MG63 (cell line): Measurements from ENCODE around the gene HPS3. TPM values are rescaled to one million over a fixed set of nuclear protein-coding genes. Genes with fewer than 3 reads are reported as not detected.
"Not testable (repeated sequence)": the region's sequence is repeated elsewhere in the genome, so short reads cannot be mapped to it uniquely, and the experiment has no call there.

Experiments used
- DNase-seq: peaks from one replicate; pipeline ENCODE4 v3.0.0-alpha.2; 2020
- H3K27me3 ChIP-seq: fragments of 250-450 bp; sonication (Bioruptor Pico); 2 replicates; pipeline ENCODE4 v1.5.1; 2020; ENCODE audit warnings: mild to moderate bottlenecking, moderate library complexity
- H3K36me3 ChIP-seq: fragments of 250-450 bp; sonication (Bioruptor Pico); 2 replicates; pipeline ENCODE4 v1.5.1; 2020; ENCODE audit warnings: mild to moderate bottlenecking, moderate library complexity
- H3K4me3 ChIP-seq: fragments of 250-450 bp; sonication (Bioruptor Pico); 2 replicates; pipeline ENCODE4 v1.5.1; 2020; ENCODE audit warnings: mild to moderate bottlenecking, moderate library complexity
- H3K9me3 ChIP-seq: fragments of 250-450 bp; sonication (Bioruptor Pico); 2 replicates; pipeline ENCODE4 v1.5.1; 2020; ENCODE audit warnings: mild to moderate bottlenecking, moderate library complexity
- total RNA-seq: library from RNA; depleted of rRNA; stranded (reverse); fragments of >200 nt; shearing (Covaris generic); gene quantifications from 2 replicates; pipeline ENCODE4 v1.2.3, GENCODE V29; 2014; ENCODE audit warnings: low replicate concordance; rRNA removed

The HPS3 gene
- total RNA-seq, 1 experiment from 2014 or later = 21.1 TPM

GRCh38 chr3:149203758-149204157 is 74.3 kb downstream of the HPS3 start:
- no peaks in the 10 kb centered on the region for H3K36me3 ChIP-seq
- H3K4me3 ChIP-seq = no peak overlapping the region
- no peaks in the 10 kb centered on the region for H3K9me3 ChIP-seq
- H3K27me3 ChIP-seq = no peaks in the 10 kb centered on the region
- no peak for DNase-seq

- H3K9me3 ChIP-seq = no peaks in the 10 kb centered on the region
- DNase-seq = no peak
- H3K27me3 ChIP-seq = no peaks in the 10 kb centered on the region
- H3K36me3 ChIP-seq = no peaks in the 10 kb centered on the region
- H3K4me3 ChIP-seq = no peak overlapping the region
Measured at GRCh38 chr3:149204390-149204991, 75.1 kb downstream of the HPS3 start.

GRCh38 chr3:149207475-149207874 is 78.0 kb downstream of the HPS3 start:
- DNase-seq = no peak
- no peaks in the 10 kb centered on the region for H3K27me3 ChIP-seq
- no peaks in the 10 kb centered on the region for H3K36me3 ChIP-seq
- H3K4me3 ChIP-seq = no peak overlapping the region
- H3K9me3 ChIP-seq = no peaks in the 10 kb centered on the region

- Histone ChIP-seq H3K27me3 (no peaks in the 10 kb centered on the region), H3K4me3 (no peak overlapping the region), H3K36me3 (no peaks in the 10 kb centered on the region), H3K9me3 (no peaks in the 10 kb centered on the region)
- no peak for DNase-seq
Measured at GRCh38 chr3:149209431-149209830, 80.0 kb downstream of the HPS3 start.

GRCh38 chr3:149212386-149212785 is 82.9 kb downstream of the HPS3 start:
- Histone ChIP-seq H3K36me3 (no peaks in the 10 kb centered on the region), H3K27me3 (no peaks in the 10 kb centered on the region)

GRCh38 chr3:149214702-149215101 is 85.3 kb downstream of the HPS3 start:
- DNase-seq = no peak
- Histone ChIP-seq H3K9me3 (no peaks in the 10 kb centered on the region), H3K4me3 (no peak overlapping the region), H3K36me3 (no peaks in the 10 kb centered on the region), H3K27me3 (no peaks in the 10 kb centered on the region)

More at GRCh38 chr3:149212386-149212785, 82.9 kb downstream of the HPS3 start:
- H3K9me3 ChIP-seq = no peaks in the 10 kb centered on the region
- no peak for DNase-seq
- H3K4me3 ChIP-seq = no peak overlapping the region

- no peaks in the 10 kb centered on the region for H3K27me3 ChIP-seq
- no peak overlapping the region for H3K4me3 ChIP-seq
- H3K9me3 ChIP-seq = no peaks in the 10 kb centered on the region
Measured at GRCh38 chr3:149215515-149215914, 86.1 kb downstream of the HPS3 start.

GRCh38 chr3:149216193-149216869 is 86.9 kb downstream of the HPS3 start:
- no peak for DNase-seq
- H3K9me3 ChIP-seq = no peaks in the 10 kb centered on the region
- no peaks in the 10 kb centered on the region for H3K27me3 ChIP-seq
- H3K4me3 ChIP-seq = no peak overlapping the region
- no peaks in the 10 kb centered on the region for H3K36me3 ChIP-seq

More at GRCh38 chr3:149215515-149215914, 86.1 kb downstream of the HPS3 start:
- DNase-seq = no peak
- H3K36me3 ChIP-seq = no peaks in the 10 kb centered on the region

GRCh38 chr3:149217347-149217746 is 87.9 kb downstream of the HPS3 start:
- no peaks in the 10 kb centered on the region for H3K27me3 ChIP-seq

GRCh38 chr3:149219380-149220121 is 90.1 kb downstream of the HPS3 start:
- DNase-seq, H3K4me3 ChIP-seq, H3K27me3 ChIP-seq, H3K9me3 ChIP-seq, H3K36me3 ChIP-seq: not testable (repeated sequence)

More at GRCh38 chr3:149217347-149217746, 87.9 kb downstream of the HPS3 start:
- Histone ChIP-seq H3K4me3 (no peak overlapping the region), H3K9me3 (no peaks in the 10 kb centered on the region), H3K36me3 (no peaks in the 10 kb centered on the region)
- DNase-seq = no peak

GRCh38 chr3:149221783-149222517 is 92.5 kb downstream of the HPS3 start, which contains the start of gene CP:
Gene CP, minus strand, starts transcription at chr3:149221829. Its CDS starts 37 bp downstream, at chr3:149221792.
- Histone ChIP-seq H3K27me3 (no peaks in the 10 kb centered on the region), H3K4me3 (no peak within 1 kb of the TSS), H3K36me3 (no peaks in the 10 kb centered on the region), H3K9me3 (no peaks in the 10 kb centered on the region)
- DNase-seq = no peak

Other genes starting within 250 kb of the HPS3 start
- gene GYG1, start 138.1 kb upstream of the HPS3 start, total RNA-seq = 76.3 and 96.1 TPM in 2 replicates
- 39.6 and 61.6 TPM in 2 replicates for gene HLTF, start 43.1 kb upstream of the HPS3 start, total RNA-seq
- not detected in 2 replicates for gene CP, start 92.2 kb downstream of the HPS3 start, total RNA-seq
- gene TM4SF18, start 204.0 kb downstream of the HPS3 start, total RNA-seq = 4.5 and 6.4 TPM in 2 replicates
- gene TM4SF1, start 248.0 kb downstream of the HPS3 start, total RNA-seq = 408 and 422 TPM in 2 replicates